H9 (cell line): ENCODE data around the gene NDUFS6. TPM values are rescaled to one million over a fixed set of nuclear protein-coding genes. Genes with fewer than 3 reads are reported as not detected.

Experiments
- DNase-seq: peaks from one replicate; pipeline ENCODE4 v3.0.0-alpha.2; 2017
- H2AFZ ChIP-seq: one replicate; pipeline ENCODE4 v1.6.1; 2013; ENCODE audit warnings: mild to moderate bottlenecking, low read length, control low read depth, moderate library complexity
- H2AK5ac ChIP-seq: 2 replicates; pipeline ENCODE4 v1.6.1; 2013; ENCODE audit warnings: low read length, control low read depth, mixed read lengths; ENCODE audit not compliant: insufficient read length
- H2BK120ac ChIP-seq: one replicate; pipeline ENCODE4 v1.6.1; 2013; ENCODE audit warnings: low read depth, mild to moderate bottlenecking, low read length, control low read depth, inconsistent platforms; ENCODE audit not compliant: poor library complexity, severe bottlenecking
- H2BK12ac ChIP-seq: 2 replicates; pipeline ENCODE4 v1.6.1; 2013; ENCODE audit warnings: low read length, control low read depth, mixed read lengths, low read depth; ENCODE audit not compliant: insufficient read length
- H2BK15ac ChIP-seq: 2 replicates; pipeline ENCODE4 v1.6.1; 2013; ENCODE audit warnings: low read depth, low read length, control low read depth
- H2BK20ac ChIP-seq: one replicate; pipeline ENCODE4 v1.6.1; 2013; ENCODE audit warnings: low read depth, mild to moderate bottlenecking, low read length, control low read depth, inconsistent platforms; ENCODE audit not compliant: poor library complexity, severe bottlenecking
- H2BK5ac ChIP-seq: 2 replicates; pipeline ENCODE4 v1.6.1; 2013; ENCODE audit warnings: low read length, control low read depth, mixed read lengths; ENCODE audit not compliant: insufficient read length
- H3K14ac ChIP-seq: 2 replicates; pipeline ENCODE4 v1.6.1; 2013; ENCODE audit warnings: low read length, control low read depth; ENCODE audit not compliant: insufficient read depth
- H3K18ac ChIP-seq: 2 replicates; pipeline ENCODE4 v1.6.1; 2013; ENCODE audit warnings: low read depth, mild to moderate bottlenecking, mixed read lengths, low read length, control low read depth; ENCODE audit not compliant: insufficient read length
- H3K23ac ChIP-seq: 2 replicates; pipeline ENCODE4 v1.6.1; 2013; ENCODE audit warnings: low read length, control low read depth, mixed read lengths, low read depth; ENCODE audit not compliant: insufficient read length
- H3K23me2 ChIP-seq: 2 replicates; pipeline ENCODE4 v1.6.1; 2013; ENCODE audit warnings: low read depth, mild to moderate bottlenecking, mixed read lengths, low read length, control low read depth; ENCODE audit not compliant: insufficient read length, poor library complexity, severe bottlenecking
- H3K27ac ChIP-seq: 2 replicates; pipeline ENCODE4 v1.5.1; 2013; ENCODE audit warnings: low read length, control low read depth, mixed read lengths, low read depth; ENCODE audit not compliant: insufficient read length
- H3K27me3 ChIP-seq: 2 replicates; pipeline ENCODE4 v1.6.1; 2013; ENCODE audit warnings: low read length, control low read depth, inconsistent platforms; ENCODE audit not compliant: insufficient read depth
- H3K4ac ChIP-seq: 2 replicates; pipeline ENCODE4 v1.6.1; 2013; ENCODE audit warnings: low read depth, mild to moderate bottlenecking, control low read depth, inconsistent platforms, low read length, moderate library complexity
- H3K4me1 ChIP-seq: 2 replicates; pipeline ENCODE4 v1.6.1; 2013; ENCODE audit warnings: low read length, control low read depth, inconsistent platforms; ENCODE audit not compliant: insufficient read depth
- H3K4me2 ChIP-seq: 2 replicates; pipeline ENCODE4 v1.6.1; 2013; ENCODE audit warnings: low read length, control low read depth, mixed read lengths; ENCODE audit not compliant: insufficient read length, insufficient read depth
- H3K56ac ChIP-seq: 2 replicates; pipeline ENCODE4 v1.6.1; 2013; ENCODE audit warnings: low read depth, mild to moderate bottlenecking, mixed read lengths, low read length, control low read depth; ENCODE audit not compliant: insufficient read length
- H3K79me1 ChIP-seq: 2 replicates; pipeline ENCODE4 v1.6.1; 2013; ENCODE audit warnings: low read depth, mild to moderate bottlenecking, moderate library complexity, low read length, control low read depth, inconsistent platforms; ENCODE audit not compliant: insufficient read depth, poor library complexity, severe bottlenecking
- H3K79me2 ChIP-seq: 2 replicates; pipeline ENCODE4 v1.6.1; 2013; ENCODE audit warnings: low read length, control low read depth, inconsistent platforms; ENCODE audit not compliant: insufficient read depth
- H3K9ac ChIP-seq: 2 replicates; pipeline ENCODE4 v1.6.1; 2013; ENCODE audit warnings: low read length, control low read depth, mixed read lengths; ENCODE audit not compliant: insufficient read length; ENCODE audit errors: extremely low read depth
- H3K9me3 ChIP-seq: one replicate; pipeline ENCODE4 v1.6.1; 2013; ENCODE audit warnings: low read depth, low read length, inconsistent platforms; ENCODE audit not compliant: control insufficient read depth
- H3T11ph ChIP-seq: one replicate; pipeline ENCODE4 v1.6.1; 2013; ENCODE audit warnings: mild to moderate bottlenecking, low read length, control low read depth, inconsistent platforms
- H4K20me1 ChIP-seq: one replicate; pipeline ENCODE4 v1.6.1; 2013; ENCODE audit not compliant: control insufficient read depth, insufficient read length, insufficient read depth
- H4K5ac ChIP-seq: 2 replicates; pipeline ENCODE4 v1.6.1; 2013; ENCODE audit warnings: low read depth, mild to moderate bottlenecking, mixed read lengths, low read length, control low read depth; ENCODE audit not compliant: insufficient read length
- H4K8ac ChIP-seq: replicated peaks from 2 replicates; pipeline ENCODE4 v1.6.1; 2013; ENCODE audit warnings: low read length, control low read depth, mixed read lengths, low read depth; ENCODE audit not compliant: insufficient read length
- H4K91ac ChIP-seq: 2 replicates; pipeline ENCODE4 v1.6.1; 2013; ENCODE audit warnings: low read depth, mild to moderate bottlenecking, moderate library complexity, mixed read lengths, low read length, control low read depth; ENCODE audit not compliant: insufficient read length
- H3K27ac Mint-ChIP-seq, 3 experiments: 2 replicates in 2 of 3; 3 replicates in 1 of 3; pipeline ENCODE4 v1.8.0; 2020 to 2021; ENCODE audit warnings: mixed read lengths in 3 of 3, mild to moderate bottlenecking in 1 of 3, moderate library complexity in 1 of 3
- H3K27me3 Mint-ChIP-seq: 2 replicates; pipeline ENCODE4 v1.8.0; 2021; ENCODE audit warnings: low read depth, mild to moderate bottlenecking, moderate library complexity, mixed read lengths
- H3K36me3 Mint-ChIP-seq, 3 experiments: 2 replicates in 2 of 3; 3 replicates in 1 of 3; pipeline ENCODE4 v1.8.0; 2020 to 2021; ENCODE audit warnings: low read depth in 3 of 3, mixed read lengths in 3 of 3; ENCODE audit not compliant: insufficient read depth in 1 of 3
- H3K4me1 Mint-ChIP-seq, 2 experiments: 2 replicates each; pipeline ENCODE4 v1.8.0; 2020; ENCODE audit warnings: mixed read lengths in 2 of 2
- H3K4me3 Mint-ChIP-seq, 2 experiments: 2 replicates in 1 of 2; 3 replicates in 1 of 2; pipeline ENCODE4 v1.8.0; 2020 to 2021; ENCODE audit warnings: mild to moderate bottlenecking in 2 of 2, mixed read lengths in 2 of 2, moderate library complexity in 1 of 2
- H3K9me3 Mint-ChIP-seq, 2 experiments: 2 replicates in 1 of 2; 3 replicates in 1 of 2; pipeline ENCODE4 v1.8.0; 2020; ENCODE audit warnings: mild to moderate bottlenecking in 2 of 2, mixed read lengths in 2 of 2, moderate library complexity in 1 of 2
- CTCF ChIP-seq: fragments of 200-600 bp; sonication (generic); conservative IDR thresholded peaks from 3 replicates; pipeline ENCODE4 v1.8.0; 2021; ENCODE audit warnings: antibody characterized with exemption, mild to moderate bottlenecking
- WGBS: extraction: QIAGEN DNeasy Blood & Tissue Kit; methylation state at CpG from one replicate; pipeline ENCODE4 v1.1.7; 2013; ENCODE audit warnings: missing lambda C conversion rate, low lambda C conversion rate, mixed read lengths; ENCODE audit not compliant: insufficient read length; ENCODE audit errors: extremely low coverage; 5-methylcytosine and 5-hydroxymethylcytosine counted together
- total RNA-seq: library from RNA; stranded (reverse); gene quantifications from 2 replicates; pipeline ENCODE4 v1.2.1, GENCODE V29; 2021

Gene NDUFS6
- total RNA-seq, 1 experiment from 2014 or later: 62.5 TPM

- TF ChIP-seq CTCF: no peak
- WGBS: no CpG with 5 or more reads among the region's 12 CpGs
- no peak overlapping the region for H3K27ac ChIP-seq
These were observed 22.3 kb downstream of the NDUFS6 start for GRCh38 chr5:1823381-1824034.

More at GRCh38 chr5:1823381-1824034, 22.3 kb downstream of the NDUFS6 start:
- no peaks in the 10 kb centered on the region; the same call in 1 of the 2 replicates for H3K27me3 Mint-ChIP-seq
- Histone ChIP-seq H3K9ac (no peak overlapping the region), H4K91ac (no peak overlapping the region), H3K23me2 (no peaks in the 10 kb centered on the region), H3K18ac (no peak overlapping the region), H2BK5ac (no peak overlapping the region), H3K79me1 (no peaks in the 10 kb centered on the region), H3K4me1 (no peaks in the 10 kb centered on the region), H2BK20ac (no peak overlapping the region), H4K20me1 (no peaks in the 10 kb centered on the region), H2AK5ac (no peak overlapping the region), H3T11ph (no peak overlapping the region), H2BK120ac (no peak overlapping the region), H2BK15ac (no peak overlapping the region), H3K14ac (no peak overlapping the region; the same call in 1 of the 2 replicates), H4K8ac (no peak overlapping the region), H3K56ac (no peak overlapping the region), H3K9me3 (no peaks in the 10 kb centered on the region), H4K5ac (no peak overlapping the region), H2AFZ (no peak overlapping the region), H3K23ac (no peak overlapping the region), H2BK12ac (no peak overlapping the region), H3K4ac (no peak overlapping the region), H3K4me2 (no peak overlapping the region), H3K27me3 (no peaks in the 10 kb centered on the region), H3K79me2 (no peaks in the 10 kb centered on the region)
- H3K4me1 Mint-ChIP-seq: peaks cover 14 to 19% of the 10 kb centered on the region in 2 experiments
- no peak for DNase-seq
- H3K36me3 Mint-ChIP-seq: peaks cover 17 to 55% (median 38%) of the 10 kb centered on the region in 3 experiments
- H3K27ac Mint-ChIP-seq: no peak overlapping the region
- no peaks in the 10 kb centered on the region for H3K9me3 Mint-ChIP-seq
- no peak overlapping the region for H3K4me3 Mint-ChIP-seq
